MM.1S (cell line): ENCODE measurements around the gene TPCN2.

Experiments
- DNase-seq: peaks from one replicate; pipeline ENCODE4 v3.0.0-alpha.2; 2015
- H2AFZ ChIP-seq: fragments of 300-600 bp; sonication (generic); 2 replicates; pipeline ENCODE4 v1.6.0; 2016; ENCODE audit warnings: antibody characterized with exemption, low read length
- H3F3A ChIP-seq: fragments of 300-600 bp; sonication (generic); 2 replicates; pipeline ENCODE4 v1.6.1; 2016; ENCODE audit warnings: mild to moderate bottlenecking, antibody characterized with exemption, low read length, moderate library complexity, mixed read lengths; ENCODE audit not compliant: insufficient read depth
- H3K27ac ChIP-seq: fragments of 300-600 bp; sonication (generic); 2 replicates; pipeline ENCODE4 v1.5.1; 2016; ENCODE audit warnings: mild to moderate bottlenecking, low read length
- H3K27me3 ChIP-seq: fragments of 300-600 bp; sonication (generic); replicated peaks from 2 replicates; pipeline ENCODE4 v1.6.0; 2016; ENCODE audit warnings: low read length; ENCODE audit not compliant: insufficient read depth
- H3K36me3 ChIP-seq: fragments of 300-600 bp; sonication (generic); replicated peaks from 2 replicates; pipeline ENCODE4 v1.6.1; 2016; ENCODE audit warnings: mild to moderate bottlenecking, low read length, mixed read lengths; ENCODE audit not compliant: insufficient read depth
- H3K4me1 ChIP-seq: fragments of 300-600 bp; sonication (generic); 2 replicates; pipeline ENCODE4 v1.6.1; 2016; ENCODE audit warnings: low read length, mixed read lengths
- H3K4me2 ChIP-seq: fragments of 300-600 bp; sonication (generic); 2 replicates; pipeline ENCODE4 v1.6.0; 2016; ENCODE audit warnings: low read depth, low read length
- H3K4me3 ChIP-seq: fragments of 300-600 bp; sonication (generic); 2 replicates; pipeline ENCODE4 v1.5.1; 2016; ENCODE audit warnings: low read length, mixed read lengths
- H3K79me2 ChIP-seq: fragments of 300-600 bp; sonication (generic); 2 replicates; pipeline ENCODE4 v1.6.1; 2016; ENCODE audit warnings: mixed run types, low read length, mixed read lengths
- H3K9ac ChIP-seq: fragments of 300-600 bp; sonication (generic); 2 replicates; pipeline ENCODE4 v1.6.1; 2016; ENCODE audit warnings: low read length, mixed read lengths
- H3K9me2 ChIP-seq: fragments of 300-600 bp; sonication (generic); replicated peaks from 2 replicates; pipeline ENCODE4 v1.6.1; 2016; ENCODE audit warnings: mild to moderate bottlenecking, low read length, mixed read lengths; ENCODE audit not compliant: insufficient read depth
- H3K9me3 ChIP-seq: fragments of 300-600 bp; sonication (generic); replicated peaks from 2 replicates; pipeline ENCODE4 v1.6.1; 2016; ENCODE audit warnings: mild to moderate bottlenecking, low read length, mixed read lengths; ENCODE audit not compliant: insufficient read depth
- H4K20me1 ChIP-seq: fragments of 300-600 bp; sonication (generic); 2 replicates; pipeline ENCODE4 v1.6.1; 2016; ENCODE audit warnings: mild to moderate bottlenecking, low read length, moderate library complexity, mixed read lengths; ENCODE audit not compliant: insufficient read depth
- EZH2 ChIP-seq: fragments of 300-600 bp; sonication (generic); optimal IDR thresholded peaks from 2 replicates; pipeline ENCODE3; 2017; ENCODE audit warnings: low read depth, mild to moderate bottlenecking, antibody characterized with exemption, low read length, mixed read lengths
- EZH2phosphoT487 ChIP-seq: fragments of 300-600 bp; sonication (generic); IDR thresholded peaks from 2 replicates; pipeline ENCODE4 v1.6.1; 2018; ENCODE audit warnings: antibody characterized with exemption, low read length
- TF ChIP-seq, protein P1 (sequence below): fragments of 300-600 bp; sonication (generic); IDR thresholded peaks from 2 replicates; pipeline ENCODE4 v1.5.1; 2016; ENCODE audit warnings: antibody characterized with exemption, low read length, mixed read lengths

The TPCN2 gene

DNA sequence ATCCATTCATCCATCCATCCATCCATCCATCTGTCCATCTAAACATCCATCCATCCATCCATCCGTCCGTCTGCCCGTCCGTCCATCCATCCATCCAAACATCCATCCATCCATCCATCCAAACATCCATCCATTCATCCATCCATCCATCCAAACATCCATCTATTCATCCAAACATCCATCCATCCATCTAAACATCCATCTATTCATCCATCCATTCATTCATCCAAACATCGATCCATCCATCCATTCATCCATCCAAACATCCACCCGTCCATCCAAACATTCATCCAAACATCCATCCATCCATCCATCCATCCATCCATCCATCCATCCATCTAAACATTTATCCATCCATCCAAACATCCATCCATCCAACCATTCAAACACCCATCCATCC lies 61.7 kb downstream of the TPCN2 start:
- DNase-seq, result no peak
- Histone ChIP-seq H3K36me3 (no peaks in the 10 kb centered on the region), H3K4me1 (no peaks in the 10 kb centered on the region), H3K9me2 (no peaks in the 10 kb centered on the region), H3K27ac (no peak overlapping the region), H3K4me2 (no peak overlapping the region), H3K27me3 (peaks cover 77% of the 10 kb centered on the region), H3K4me3 (no peak overlapping the region), H3K9me3 (no peaks in the 10 kb centered on the region), H4K20me1 (no peaks in the 10 kb centered on the region), H3F3A (no peaks in the 10 kb centered on the region), H3K79me2 (no peaks in the 10 kb centered on the region), H3K9ac (no peak overlapping the region), H2AFZ (no peak overlapping the region)
- TF ChIP-seq EZH2phosphoT487 (no peak), EZH2 (no peak)
- TF ChIP-seq, protein P1, sequence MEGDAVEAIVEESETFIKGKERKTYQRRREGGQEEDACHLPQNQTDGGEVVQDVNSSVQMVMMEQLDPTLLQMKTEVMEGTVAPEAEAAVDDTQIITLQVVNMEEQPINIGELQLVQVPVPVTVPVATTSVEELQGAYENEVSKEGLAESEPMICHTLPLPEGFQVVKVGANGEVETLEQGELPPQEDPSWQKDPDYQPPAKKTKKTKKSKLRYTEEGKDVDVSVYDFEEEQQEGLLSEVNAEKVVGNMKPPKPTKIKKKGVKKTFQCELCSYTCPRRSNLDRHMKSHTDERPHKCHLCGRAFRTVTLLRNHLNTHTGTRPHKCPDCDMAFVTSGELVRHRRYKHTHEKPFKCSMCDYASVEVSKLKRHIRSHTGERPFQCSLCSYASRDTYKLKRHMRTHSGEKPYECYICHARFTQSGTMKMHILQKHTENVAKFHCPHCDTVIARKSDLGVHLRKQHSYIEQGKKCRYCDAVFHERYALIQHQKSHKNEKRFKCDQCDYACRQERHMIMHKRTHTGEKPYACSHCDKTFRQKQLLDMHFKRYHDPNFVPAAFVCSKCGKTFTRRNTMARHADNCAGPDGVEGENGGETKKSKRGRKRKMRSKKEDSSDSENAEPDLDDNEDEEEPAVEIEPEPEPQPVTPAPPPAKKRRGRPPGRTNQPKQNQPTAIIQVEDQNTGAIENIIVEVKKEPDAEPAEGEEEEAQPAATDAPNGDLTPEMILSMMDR, result no peak

GRCh38 chr11:69111624-69112542 lies 63.2 kb downstream of the TPCN2 start:
- Histone ChIP-seq H3K9ac (no peak overlapping the region), H3F3A (no peaks in the 10 kb centered on the region), H3K4me1 (no peaks in the 10 kb centered on the region), H3K36me3 (no peaks in the 10 kb centered on the region), H3K4me3 (no peak overlapping the region), H3K79me2 (no peaks in the 10 kb centered on the region), H2AFZ (no peak overlapping the region), H3K27me3 (peaks cover 81% of the 10 kb centered on the region), H3K9me3 (no peaks in the 10 kb centered on the region), H3K27ac (no peak overlapping the region), H3K4me2 (no peak overlapping the region), H3K9me2 (no peaks in the 10 kb centered on the region), H4K20me1 (no peaks in the 10 kb centered on the region)
- no peak for TF ChIP-seq EZH2
- TF ChIP-seq EZH2phosphoT487, result no peak
- TF ChIP-seq, protein P1, result no peak
- no peak for DNase-seq

- no peaks in the 10 kb centered on the region for H3K79me2 ChIP-seq
- no peaks in the 10 kb centered on the region for H4K20me1 ChIP-seq
- TF ChIP-seq EZH2phosphoT487 (no peak), EZH2 (no peak)
- TF ChIP-seq, protein P1, result no peak
- no peak overlapping the region for H3K4me3 ChIP-seq
- H3K9ac ChIP-seq, result no peak overlapping the region
- no peaks in the 10 kb centered on the region for H3K9me2 ChIP-seq
- no peak overlapping the region for H3K27ac ChIP-seq
- no peaks in the 10 kb centered on the region for H3K4me1 ChIP-seq
- no peaks in the 10 kb centered on the region for H3F3A ChIP-seq
- H3K36me3 ChIP-seq, result no peaks in the 10 kb centered on the region
- DNase-seq, result no peak
- H3K9me3 ChIP-seq, result no peaks in the 10 kb centered on the region
- H3K27me3 ChIP-seq, result peaks cover 84% of the 10 kb centered on the region
- H2AFZ ChIP-seq, result no peak overlapping the region
- H3K4me2 ChIP-seq, result no peak overlapping the region
Measured at GRCh38 chr11:69113226-69113625, 64.5 kb downstream of the TPCN2 start.
